NCI-H1105 (cell line): ENCODE measurements around the gene NAPA.

ENCODE experiments used
- DNase-seq: peaks from one replicate; lab custom pipeline; 2025; lab: John Stamatoyannopoulos, UW

NAPA gene

DNA sequence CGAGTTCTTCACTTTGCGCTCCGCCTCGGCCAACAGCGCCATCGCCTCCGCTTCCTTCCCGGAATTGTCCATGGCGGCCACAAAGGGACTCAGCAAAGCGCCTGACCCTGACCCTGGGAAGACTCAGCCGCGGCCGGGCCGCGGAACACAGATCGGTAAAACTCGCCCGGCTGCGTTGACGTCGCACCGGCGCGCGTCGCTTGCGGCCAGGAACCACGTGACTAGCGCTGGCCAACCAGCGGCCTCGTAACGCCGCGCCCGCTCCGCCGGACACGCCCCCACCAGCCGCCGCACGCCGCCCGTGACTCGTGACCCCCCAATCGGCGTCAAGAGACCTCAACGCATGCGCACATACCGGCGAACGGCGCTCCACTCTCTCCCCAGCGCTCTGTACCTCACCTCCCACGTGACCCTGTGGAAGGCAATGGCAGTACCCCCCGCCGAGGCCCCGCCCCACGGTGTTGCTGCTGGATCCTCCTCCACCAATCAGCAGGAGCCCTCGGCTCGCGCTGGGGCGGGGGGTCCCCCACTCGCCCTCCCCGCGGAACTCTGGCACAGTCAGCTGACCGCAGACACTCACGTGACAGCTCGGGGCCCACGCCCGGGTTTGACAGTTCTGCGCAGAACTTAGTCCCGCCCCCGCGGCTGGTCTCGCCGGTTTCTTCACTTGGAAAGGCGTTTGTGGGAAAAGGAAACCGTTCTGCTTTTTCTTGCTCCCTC is at the start of gene NAPA:
NAPA (minus strand) TSS at position 195 of the 720 bp plus-strand sequence; CDS start at position 72, 123 bp downstream.
- peak; percentile 100 for DNase-seq

GRCh38 chr19:47564081-47564480 is 49.2 kb upstream of the NAPA start:
- DNase-seq: no peak

GRCh38 chr19:47561440-47562057 is 46.7 kb upstream of the NAPA start:
- DNase-seq: no peak

GRCh38 chr19:47560999-47561398 is 46.1 kb upstream of the NAPA start:
- no peak for DNase-seq

DNA sequence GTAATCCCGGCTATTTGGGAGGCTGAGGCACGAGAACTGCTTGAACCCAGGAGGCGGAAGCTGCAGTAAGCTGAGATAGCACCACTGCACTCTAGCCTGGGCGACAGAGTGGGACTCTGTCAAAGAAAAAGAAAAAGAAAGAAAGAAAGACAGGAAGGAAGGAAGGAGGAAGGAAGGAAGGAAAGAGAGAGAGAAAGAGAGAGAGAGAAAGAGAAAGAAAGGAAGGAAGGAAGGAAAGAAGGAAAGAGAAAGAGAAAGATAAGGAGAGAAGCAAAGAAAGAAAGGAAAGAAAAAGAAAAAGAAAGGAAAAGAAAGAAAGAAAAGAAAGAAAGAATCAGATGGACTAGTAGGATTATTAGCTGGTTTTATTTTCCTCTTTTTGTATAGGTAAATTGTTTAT is 35.3 kb upstream of the NAPA start:
- no peak for DNase-seq

DNA sequence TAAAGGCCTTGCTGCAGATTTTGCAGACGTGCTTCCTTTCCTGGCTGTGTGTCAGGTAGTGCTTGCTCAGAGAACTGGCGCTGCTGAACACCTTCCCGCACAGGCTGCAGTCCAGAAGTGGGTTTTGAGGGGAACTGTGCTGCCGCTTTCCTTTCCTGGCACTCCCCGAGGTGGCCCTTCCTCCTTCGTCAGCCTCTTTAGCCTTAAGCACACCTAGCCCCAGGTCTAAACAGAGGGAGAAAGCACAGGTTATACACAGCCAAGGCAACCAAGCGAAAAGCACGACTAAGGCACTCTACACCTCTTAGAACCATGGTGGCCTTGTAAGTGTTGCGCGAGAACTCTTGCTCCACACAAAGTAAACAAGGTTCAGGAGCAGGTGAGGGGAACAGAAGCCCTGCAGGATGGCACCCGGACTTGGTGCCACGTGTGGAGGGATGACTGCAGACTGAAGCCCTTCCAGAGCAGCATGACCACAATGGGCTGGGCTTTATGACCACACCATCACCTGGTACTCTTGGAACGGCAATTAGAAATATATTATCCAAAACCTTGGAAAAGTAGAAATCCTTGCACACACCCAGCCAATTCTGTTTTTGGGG is 34.5 kb upstream of the NAPA start:
- DNase-seq: no peak

GRCh38 chr19:47547199-47547598 is 32.3 kb upstream of the NAPA start:
- no peak for DNase-seq

- DNase-seq: no peak
Measured at GRCh38 chr19:47545061-47545948, 30.4 kb upstream of the NAPA start.

GRCh38 chr19:47544476-47544875 is 29.6 kb upstream of the NAPA start:
- DNase-seq: no peak

- no peak for DNase-seq
Measured at GRCh38 chr19:47544075-47544474, 29.2 kb upstream of the NAPA start.

- DNase-seq: no peak
Measured at GRCh38 chr19:47542030-47542475, 27.2 kb upstream of the NAPA start.

DNA sequence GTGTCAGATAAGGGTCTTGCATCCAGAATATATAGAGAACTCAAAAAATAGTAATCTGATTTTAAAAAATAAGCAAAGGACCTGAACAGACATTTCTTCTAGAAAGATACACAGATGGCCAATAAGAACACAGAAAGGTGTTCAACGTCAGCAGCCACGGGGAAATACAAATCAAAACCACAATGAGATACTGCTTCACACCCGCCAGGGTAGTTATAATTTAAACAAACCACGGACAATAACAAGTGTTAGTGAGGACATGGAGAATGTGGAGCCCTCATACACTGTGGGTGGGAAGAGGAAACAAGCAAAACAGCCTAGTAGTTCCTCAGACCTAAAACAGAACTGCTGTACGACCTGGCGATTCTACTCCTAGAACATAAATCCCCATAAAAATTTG is 26.7 kb upstream of the NAPA start:
- DNase-seq: no peak

DNA sequence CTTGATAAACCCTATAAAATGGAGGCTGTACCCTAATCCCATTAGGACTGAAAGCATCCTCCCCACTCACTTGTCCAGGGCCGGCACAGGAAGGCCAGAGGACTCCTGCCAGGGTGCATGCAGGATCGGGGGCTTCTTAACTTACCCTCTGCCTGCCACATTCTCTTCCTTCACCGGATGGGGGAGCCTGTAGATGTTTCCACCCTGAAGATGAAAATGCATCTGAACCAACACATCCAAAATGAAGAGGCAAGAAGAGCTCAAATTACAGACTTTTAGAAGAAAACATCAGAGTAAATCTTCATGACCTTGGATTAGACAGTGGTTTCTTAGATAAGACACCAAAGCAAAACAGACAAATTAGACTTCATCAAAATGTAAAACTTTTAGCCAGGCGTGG is 25.9 kb upstream of the NAPA start:
- DNase-seq: no peak

DNA sequence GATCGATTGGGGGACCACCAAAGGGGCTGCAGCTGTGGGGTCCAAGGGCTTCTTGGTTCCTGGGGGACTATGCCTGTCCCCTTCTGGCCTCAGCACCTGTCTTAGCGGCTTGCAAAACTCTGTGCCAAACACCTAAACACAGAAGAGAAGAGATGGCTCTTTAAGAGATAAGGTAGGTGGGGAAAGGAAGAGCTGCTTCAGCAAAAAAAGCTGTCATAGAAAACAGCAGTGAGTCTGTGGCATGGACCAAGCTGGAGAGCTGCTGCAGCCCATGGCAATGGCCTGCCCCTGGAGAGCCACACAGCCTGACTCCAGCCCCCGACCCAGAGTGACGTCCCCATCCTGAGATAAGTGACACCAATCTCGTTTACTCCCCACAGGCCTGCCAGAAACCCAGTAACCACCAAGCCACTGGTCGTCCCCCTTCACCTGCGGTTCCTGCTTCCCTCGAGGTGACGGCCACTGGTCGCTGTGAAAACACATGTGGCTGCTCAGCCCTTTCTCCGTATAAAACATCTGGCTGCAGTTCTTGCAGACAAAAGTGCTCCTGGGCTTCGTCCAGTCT is 25.0 kb upstream of the NAPA start:
- DNase-seq: no peak

DNA sequence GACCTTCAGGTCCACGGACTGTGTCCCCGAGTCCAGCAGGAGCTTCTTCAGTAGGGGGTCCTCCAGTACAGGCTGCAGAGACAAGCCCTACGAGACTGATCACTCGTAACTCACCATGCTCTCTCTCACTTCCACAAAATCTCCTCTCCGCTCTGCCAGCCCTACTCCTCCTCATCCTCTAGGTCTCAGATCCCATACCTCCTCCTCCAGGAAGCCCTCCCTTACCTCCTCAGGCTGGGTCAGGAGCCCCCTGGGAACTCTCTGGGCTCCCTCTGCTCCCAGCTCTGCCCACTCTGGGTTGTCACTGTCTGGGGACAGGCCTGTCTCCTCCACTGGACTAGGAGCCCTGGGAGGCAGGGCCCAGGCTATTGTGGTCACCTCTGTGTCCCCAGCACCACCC is 23.9 kb upstream of the NAPA start:
- no peak for DNase-seq

GRCh38 chr19:47537493-47537892 is 22.6 kb upstream of the NAPA start:
- DNase-seq: no peak

- DNase-seq: no peak
Measured at GRCh38 chr19:47534628-47535027, 19.8 kb upstream of the NAPA start.

- no peak for DNase-seq
Measured at GRCh38 chr19:47531640-47532387, 17.0 kb upstream of the NAPA start.

GRCh38 chr19:47529018-47529742 is 14.3 kb upstream of the NAPA start:
- no peak for DNase-seq

GRCh38 chr19:47526798-47527197 is 11.9 kb upstream of the NAPA start:
- DNase-seq: no peak

DNA sequence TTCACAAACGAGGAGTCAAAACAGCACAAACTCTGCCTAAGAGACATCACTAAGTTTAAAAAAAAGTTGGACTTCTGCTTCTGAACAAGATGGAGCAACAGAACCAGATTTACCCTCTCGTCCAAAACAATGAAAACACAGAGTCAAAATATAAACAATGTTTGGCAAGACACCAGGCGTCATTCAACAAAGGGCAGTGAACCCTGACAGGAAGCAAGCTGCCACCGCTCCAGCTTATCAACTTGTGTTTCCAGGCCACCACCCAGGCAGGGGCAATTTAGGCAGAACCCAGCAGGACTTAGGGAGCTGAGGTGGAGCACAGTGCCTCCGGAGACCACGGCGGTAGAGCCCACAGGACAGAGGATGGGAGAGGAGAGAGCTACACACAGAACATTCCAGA is 8.6 kb upstream of the NAPA start:
- peak; percentile 26 for DNase-seq
